GM12878 (cell line): ENCODE results near the gene HLA-DQB1.

Experiments
- CEBPB ChIP-seq, 2 experiments: fragments of 150-350 bp in 1 of 2; IDR thresholded peaks; 2 replicates each; pipeline ENCODE4 v1.6.1; 2012 to 2014; ENCODE audit warnings: low read depth in 2 of 2, low read length in 2 of 2, borderline replicate concordance in 1 of 2, inconsistent platforms in 1 of 2
- CTCF ChIP-seq, 3 experiments: IDR thresholded peaks in 2 of 3; conservative IDR thresholded peaks in 1 of 3; 2 replicates each; pipeline ENCODE4 v1.5.1; 2011; ENCODE audit warnings: low read depth in 3 of 3, low read length in 3 of 3, mild to moderate bottlenecking in 3 of 3, control low read depth in 2 of 3, moderate library complexity in 2 of 3, inconsistent platforms in 1 of 3, mixed read lengths in 1 of 3; ENCODE audit not compliant: control insufficient read depth in 2 of 3, insufficient read depth in 1 of 3; ENCODE audit errors: extremely low read depth in 1 of 3
- EGR1 ChIP-seq, 2 experiments: IDR thresholded peaks; 1 replicate in 1 of 2; 2 replicates in 1 of 2; pipeline ENCODE4 v1.6.1; 2011 to 2012; ENCODE audit warnings: low read depth in 2 of 2, low read length in 2 of 2, borderline replicate concordance in 1 of 2, mild to moderate bottlenecking in 1 of 2, moderate library complexity in 1 of 2
- IKZF2 ChIP-seq, 2 experiments: fragments of 450-650 bp; IDR thresholded peaks; 2 replicates each; pipeline ENCODE4 v1.6.1; 2017; ENCODE audit warnings: mild to moderate bottlenecking in 2 of 2, moderate library complexity in 2 of 2
- NFYB ChIP-seq: IDR thresholded peaks from 2 replicates; pipeline ENCODE4 v1.6.1; 2011; ENCODE audit warnings: low read depth, mild to moderate bottlenecking, low read length, improper control_type of control experiment, moderate library complexity; ENCODE audit not compliant: insufficient read depth
- PML ChIP-seq: IDR thresholded peaks from 2 replicates; pipeline ENCODE4 v1.6.1; 2012; ENCODE audit warnings: low read length, inconsistent platforms
- RAD51 ChIP-seq: fragments of 450-650 bp; IDR thresholded peaks from 2 replicates; pipeline ENCODE4 v1.6.1; 2016; ENCODE audit warnings: moderate library complexity, mild to moderate bottlenecking, inconsistent platforms
- SMAD1 ChIP-seq: fragments of 450-650 bp; IDR thresholded peaks from 2 replicates; pipeline ENCODE4 v1.6.1; 2018; ENCODE audit warnings: mild to moderate bottlenecking, low read depth; ENCODE audit not compliant: partially characterized antibody
- SMARCA5 ChIP-seq: fragments of 450-650 bp; IDR thresholded peaks from 2 replicates; pipeline ENCODE4 v1.6.1; 2017; ENCODE audit warnings: mild to moderate bottlenecking
- ZBTB4 ChIP-seq: fragments of 450-650 bp; formaldehyde crosslinking; IDR thresholded peaks from 2 replicates; pipeline ENCODE4 v1.4.0; 2022; ENCODE audit warnings: mild to moderate bottlenecking, moderate library complexity

- TF ChIP-seq SMARCA5 (no peak), NFYB (no peak), PML (no peak), CTCF (IDR thresholded peaks at IDR 0.05 in 2 of 3, conservative IDR thresholded peaks at IDR 0.05 in 1 of 3; ENCODE audit: control insufficient read depth in 2 of 3, extremely low read depth in 1 of 3, insufficient read depth in 1 of 3, low read depth in 3 of 3, low read length in 3 of 3) (no peak), CEBPB (IDR thresholded peaks at IDR 0.05; ENCODE audit: borderline replicate concordance in 1 of 2, low read depth in 2 of 2, low read length in 2 of 2) (no peak), RAD51 (no peak), ZBTB4 (CRISPR knock-in tag) (no peak), IKZF2 (IDR thresholded peaks at IDR 0.05) (no peak), SMAD1 (peak; percentile 17), EGR1 (IDR thresholded peaks at IDR 0.05; ENCODE audit: borderline replicate concordance in 1 of 2, low read depth in 2 of 2, low read length in 2 of 2) (no peak)
Observed at GRCh38 chr6:32637883-32638282, 28.6 kb downstream of the HLA-DQB1 start.
